NCI-H1092 (cell line): ENCODE measurements around the gene CRTAC1.

ENCODE experiments used
- DNase-seq: peaks from one replicate; lab custom pipeline; 2025; lab: John Stamatoyannopoulos, UW

The CRTAC1 gene

GRCh38 chr10:97974526-97975525 lies 55.6 kb downstream of the CRTAC1 start:
- DNase-seq: no peak

GRCh38 chr10:97974100-97974499 lies 56.3 kb downstream of the CRTAC1 start:
- DNase-seq: no peak

- DNase-seq: no peak
Observed at GRCh38 chr10:97969538-97970079, 60.8 kb downstream of the CRTAC1 start.

GRCh38 chr10:97964748-97965147 lies 65.7 kb downstream of the CRTAC1 start:
- no peak for DNase-seq

- DNase-seq: no peak
Observed at GRCh38 chr10:97961945-97962344, 68.5 kb downstream of the CRTAC1 start.

- DNase-seq: no peak
Observed at GRCh38 chr10:97960269-97961056, 70.0 kb downstream of the CRTAC1 start.

- DNase-seq: no peak
Observed at GRCh38 chr10:97949462-97949861, 81.0 kb downstream of the CRTAC1 start.

- no peak for DNase-seq
Observed at GRCh38 chr10:97948822-97949221, 81.6 kb downstream of the CRTAC1 start.

- DNase-seq: no peak
Observed at GRCh38 chr10:97944772-97945171, 85.6 kb downstream of the CRTAC1 start.

- DNase-seq: no peak
Observed at GRCh38 chr10:97943294-97943693, 87.1 kb downstream of the CRTAC1 start.

- DNase-seq: no peak
Observed at GRCh38 chr10:97940534-97940933, 89.9 kb downstream of the CRTAC1 start.

GRCh38 chr10:97939446-97939990 lies 90.9 kb downstream of the CRTAC1 start:
- DNase-seq: no peak

GRCh38 chr10:97937928-97938327 lies 92.5 kb downstream of the CRTAC1 start:
- no peak for DNase-seq

- DNase-seq: no peak
Observed at GRCh38 chr10:97937054-97937453, 93.4 kb downstream of the CRTAC1 start.

GRCh38 chr10:97936126-97936525 lies 94.3 kb downstream of the CRTAC1 start:
- DNase-seq: no peak

GRCh38 chr10:97932932-97933530 lies 97.4 kb downstream of the CRTAC1 start:
- no peak for DNase-seq

- DNase-seq: no peak
Observed at GRCh38 chr10:97931041-97931440, 99.4 kb downstream of the CRTAC1 start.

- no peak for DNase-seq
Observed at GRCh38 chr10:97928897-97929296, 101.5 kb downstream of the CRTAC1 start.

- DNase-seq: no peak
Observed at GRCh38 chr10:97927622-97928021, 102.8 kb downstream of the CRTAC1 start.

GRCh38 chr10:97926055-97926454 lies 104.4 kb downstream of the CRTAC1 start:
- DNase-seq: no peak

GRCh38 chr10:97925308-97925938 lies 105.0 kb downstream of the CRTAC1 start:
- no peak for DNase-seq
